Mucosa of stomach (tissue), 1 donor: ENCODE results near the gene TMEM219.

ENCODE experiments used
- H3K27me3 ChIP-seq: one replicate; pipeline ENCODE4 v1.7.0; 2013; ENCODE audit warnings: mild to moderate bottlenecking, low read length; ENCODE audit not compliant: control insufficient read depth, insufficient read depth
- H3K36me3 ChIP-seq: one replicate; pipeline ENCODE4 v1.7.0; 2013; ENCODE audit warnings: low read length; ENCODE audit not compliant: control insufficient read depth, insufficient read depth
- H3K4me1 ChIP-seq: one replicate; pipeline ENCODE4 v1.7.0; 2013; ENCODE audit warnings: mild to moderate bottlenecking, low read length; ENCODE audit not compliant: control insufficient read depth, insufficient read depth
- H3K4me3 ChIP-seq: one replicate; pipeline ENCODE4 v1.7.0; 2013; ENCODE audit warnings: low read length
- H3K9ac ChIP-seq: one replicate; pipeline ENCODE4 v1.7.0; 2013; ENCODE audit warnings: mild to moderate bottlenecking, low read length, moderate library complexity
- H3K9me3 ChIP-seq: one replicate; pipeline ENCODE4 v1.7.0; 2013; ENCODE audit warnings: mild to moderate bottlenecking, low read length, moderate library complexity; ENCODE audit not compliant: control insufficient read depth
- donor health status: Pancreatic carcinoma.

TMEM219 gene

GRCh38 chr16:29994600-29995323 lies 32.9 kb downstream of the TMEM219 start:
- peak overlapping the region; percentile 85 for H3K4me3 ChIP-seq
- peak overlapping the region; percentile 87 for H3K9ac ChIP-seq
- no peaks in the 10 kb centered on the region for H3K36me3 ChIP-seq
- H3K4me1 ChIP-seq, result peaks cover 24% of the 10 kb centered on the region
- H3K9me3 ChIP-seq, result no peaks in the 10 kb centered on the region
- H3K27me3 ChIP-seq, result no peaks in the 10 kb centered on the region

DNA sequence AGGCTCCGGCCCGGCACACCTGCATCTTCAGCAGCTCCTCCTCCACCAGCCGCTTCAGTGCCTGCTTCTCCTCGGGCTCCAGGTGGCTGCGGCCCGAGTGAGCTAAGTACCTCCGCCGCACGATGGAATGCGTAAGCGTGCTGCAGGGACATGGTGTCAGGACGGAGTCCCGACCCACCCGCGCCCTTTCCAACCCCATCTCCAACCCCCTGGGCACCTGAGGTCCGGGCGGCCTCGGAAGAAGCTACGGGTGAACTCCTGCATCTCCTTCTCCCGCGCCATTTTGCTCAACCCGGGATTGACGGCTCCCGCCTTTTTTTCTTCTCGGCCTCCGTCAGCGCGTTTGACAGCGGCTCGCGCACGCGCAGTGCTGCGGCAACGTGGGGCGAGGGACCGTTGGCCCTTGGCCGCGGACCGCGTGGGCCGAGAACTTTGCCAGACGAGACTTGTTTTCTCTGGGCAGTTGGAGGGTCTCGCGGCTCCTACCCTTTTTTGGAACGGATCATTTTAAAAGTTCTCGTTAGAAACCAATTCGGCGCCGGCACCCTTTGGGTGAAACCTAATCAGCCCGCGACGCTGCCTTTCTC lies 33.5 kb downstream of the TMEM219 start, which contains the start of gene HIRIP3:
Gene HIRIP3, minus strand, starts transcription at position 294 of the 587 bp plus-strand sequence. Its CDS starts 12 bp downstream, at position 282.
- Histone ChIP-seq H3K36me3 (no peaks in the 10 kb centered on the region), H3K9ac (peak within 1 kb of the TSS; percentile 87), H3K4me3 (peak within 1 kb of the TSS; percentile 85), H3K9me3 (no peaks in the 10 kb centered on the region), H3K4me1 (peaks cover 21% of the 10 kb centered on the region), H3K27me3 (no peaks in the 10 kb centered on the region)

DNA sequence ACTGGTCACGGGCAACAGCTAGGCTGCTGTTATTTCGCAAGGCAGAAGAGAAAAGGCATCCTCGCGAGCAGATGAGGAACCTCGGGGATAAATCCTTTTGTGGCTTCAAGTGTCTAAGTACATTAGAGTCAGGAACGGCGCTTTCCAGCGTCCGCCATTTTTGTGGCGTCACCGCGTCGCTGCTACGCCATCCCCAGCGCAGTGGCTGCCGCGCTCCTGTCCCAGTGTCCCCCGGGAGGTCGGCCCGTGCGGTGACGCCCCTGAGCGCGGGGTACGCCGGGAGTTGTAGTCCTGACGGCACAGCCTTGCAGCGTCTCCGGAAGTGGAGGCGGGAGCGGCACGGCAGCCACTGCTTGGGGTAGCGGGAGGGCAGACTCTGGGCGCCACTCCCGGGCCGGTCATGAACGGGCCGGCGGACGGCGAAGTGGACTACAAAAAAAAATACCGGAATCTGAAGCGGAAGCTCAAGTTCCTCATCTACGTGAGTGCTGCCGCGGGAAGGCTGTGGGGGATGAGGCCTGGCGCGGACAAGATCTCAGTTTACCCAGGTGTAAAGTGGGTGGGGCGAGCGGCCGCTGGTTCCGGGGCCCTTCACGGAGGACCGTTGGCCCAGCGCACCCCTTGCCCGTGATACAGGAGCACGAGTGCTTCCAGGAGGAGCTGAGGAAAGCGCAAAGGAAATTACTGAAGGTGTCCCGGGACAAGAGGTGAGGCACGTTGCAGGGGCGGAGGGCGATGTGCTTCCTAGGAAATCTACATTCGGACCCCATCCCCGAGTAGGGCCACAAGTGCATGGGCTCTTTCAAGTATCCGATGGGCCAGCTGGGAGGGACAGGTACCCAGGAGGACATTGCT lies 34.3 kb downstream of the TMEM219 start, which contains the start of gene INO80E:
Gene INO80E, plus strand, starts transcription at position 331 of the 855 bp plus-strand sequence. Its CDS starts 70 bp downstream, at position 401.
- H3K9ac ChIP-seq, result peak within 1 kb of the TSS; percentile 87
- no peaks in the 10 kb centered on the region for H3K36me3 ChIP-seq
- H3K4me1 ChIP-seq, result peaks cover 17% of the 10 kb centered on the region
- no peaks in the 10 kb centered on the region for H3K27me3 ChIP-seq
- peak within 1 kb of the TSS; percentile 85 for H3K4me3 ChIP-seq
- H3K9me3 ChIP-seq, result no peaks in the 10 kb centered on the region

DNA sequence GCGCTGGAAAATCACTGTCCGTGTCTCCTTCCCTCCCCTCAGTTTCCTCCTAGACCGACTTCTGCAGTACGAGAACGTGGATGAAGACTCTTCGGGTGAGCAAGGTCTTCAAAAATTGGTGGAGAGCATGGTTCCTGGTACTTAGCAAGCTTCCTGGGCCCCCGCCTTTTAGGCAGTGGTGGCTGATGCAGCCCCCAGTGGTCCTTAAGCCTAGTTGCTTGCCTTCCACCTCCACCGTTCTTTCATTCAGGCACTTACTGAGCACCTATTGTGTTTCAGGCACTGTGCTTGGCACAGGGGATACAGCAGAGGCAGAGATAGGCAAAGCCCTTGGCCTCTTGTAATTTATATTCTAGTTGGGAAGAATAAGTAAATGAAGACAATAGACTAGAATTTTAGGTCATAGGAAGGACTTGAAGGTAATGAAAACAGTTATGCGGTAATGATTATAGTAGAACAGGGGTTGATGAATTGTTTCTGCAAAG lies 34.9 kb downstream of the TMEM219 start:
- Histone ChIP-seq H3K9ac (peak overlapping the region; percentile 87), H3K27me3 (no peaks in the 10 kb centered on the region), H3K9me3 (no peaks in the 10 kb centered on the region), H3K36me3 (no peaks in the 10 kb centered on the region), H3K4me1 (peaks cover 17% of the 10 kb centered on the region), H3K4me3 (peak overlapping the region; percentile 69)

DNA sequence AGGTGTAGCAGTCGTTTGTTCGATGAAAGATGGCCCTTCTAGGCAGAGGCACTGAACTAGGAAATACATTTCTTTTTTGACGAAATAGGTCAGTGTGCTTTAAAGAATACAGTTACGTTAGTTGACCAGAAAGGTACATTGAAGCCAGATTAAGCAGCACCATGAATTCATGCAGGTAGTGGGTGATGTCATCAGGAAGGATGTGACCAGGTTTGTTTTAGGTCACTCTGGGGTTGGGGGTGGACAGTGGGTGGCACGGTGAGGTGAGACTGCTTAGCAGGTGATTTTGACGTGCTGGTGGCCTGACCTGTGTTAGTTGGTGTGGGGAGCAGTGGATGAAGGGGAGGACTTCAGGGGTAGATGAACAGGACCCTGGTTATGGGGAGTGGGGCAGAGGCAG lies 37.7 kb downstream of the TMEM219 start:
- Histone ChIP-seq H3K9ac (no peak overlapping the region), H3K27me3 (no peaks in the 10 kb centered on the region), H3K36me3 (no peaks in the 10 kb centered on the region), H3K9me3 (no peaks in the 10 kb centered on the region), H3K4me1 (peaks cover 10% of the 10 kb centered on the region), H3K4me3 (no peak overlapping the region)

GRCh38 chr16:30000735-30001631 lies 39.1 kb downstream of the TMEM219 start:
- H3K9me3 ChIP-seq, result no peaks in the 10 kb centered on the region
- H3K9ac ChIP-seq, result no peak overlapping the region
- H3K4me1 ChIP-seq, result peaks cover 10% of the 10 kb centered on the region
- no peak overlapping the region for H3K4me3 ChIP-seq
- H3K36me3 ChIP-seq, result no peaks in the 10 kb centered on the region
- H3K27me3 ChIP-seq, result no peaks in the 10 kb centered on the region

GRCh38 chr16:30002614-30003346 lies 40.9 kb downstream of the TMEM219 start:
- peaks cover 4% of the 10 kb centered on the region for H3K27me3 ChIP-seq
- H3K36me3 ChIP-seq, result no peaks in the 10 kb centered on the region
- H3K9ac ChIP-seq, result no peak overlapping the region
- no peaks in the 10 kb centered on the region for H3K9me3 ChIP-seq
- no peak overlapping the region for H3K4me3 ChIP-seq
- peaks cover 3% of the 10 kb centered on the region for H3K4me1 ChIP-seq

DNA sequence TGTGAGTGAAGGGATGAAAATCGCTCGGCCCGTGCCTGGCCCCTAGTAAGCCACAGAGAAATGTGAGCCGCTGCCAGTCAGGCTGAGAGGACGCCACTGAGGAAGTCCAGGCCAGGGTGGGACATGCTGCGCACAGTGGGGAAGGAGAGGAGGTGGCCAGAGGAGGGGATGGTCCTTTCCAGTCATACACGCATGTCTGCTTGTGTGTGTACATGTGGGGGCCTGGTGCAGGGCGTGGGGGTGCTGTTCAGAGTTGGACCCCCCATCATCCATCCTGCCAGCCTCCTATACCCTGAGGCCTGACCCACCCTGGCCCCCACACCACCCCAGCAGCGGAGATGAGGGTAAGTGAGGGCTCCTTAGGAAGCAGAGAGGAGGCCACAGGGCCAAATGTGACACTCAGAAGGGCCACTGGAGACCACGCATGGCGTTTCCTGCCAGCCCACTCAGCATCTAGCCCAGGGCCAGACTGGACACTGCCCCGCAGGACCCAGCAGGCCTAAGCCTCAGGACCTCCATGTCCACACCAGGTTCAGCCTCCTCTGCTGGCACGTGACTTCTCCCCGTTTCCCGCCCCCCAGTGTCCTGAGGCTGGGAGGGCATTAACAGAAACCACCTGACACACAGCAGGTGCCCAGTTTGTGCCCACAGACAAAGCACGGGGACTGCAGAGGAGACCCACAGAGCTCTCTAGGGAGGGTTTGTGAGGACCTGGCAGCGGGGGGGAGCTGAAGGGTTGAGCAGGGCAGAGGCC lies 42.0 kb downstream of the TMEM219 start:
- Histone ChIP-seq H3K9me3 (no peaks in the 10 kb centered on the region), H3K36me3 (no peaks in the 10 kb centered on the region), H3K9ac (no peak overlapping the region), H3K4me3 (no peak overlapping the region), H3K4me1 (peaks cover 3% of the 10 kb centered on the region), H3K27me3 (peaks cover 13% of the 10 kb centered on the region)

DNA sequence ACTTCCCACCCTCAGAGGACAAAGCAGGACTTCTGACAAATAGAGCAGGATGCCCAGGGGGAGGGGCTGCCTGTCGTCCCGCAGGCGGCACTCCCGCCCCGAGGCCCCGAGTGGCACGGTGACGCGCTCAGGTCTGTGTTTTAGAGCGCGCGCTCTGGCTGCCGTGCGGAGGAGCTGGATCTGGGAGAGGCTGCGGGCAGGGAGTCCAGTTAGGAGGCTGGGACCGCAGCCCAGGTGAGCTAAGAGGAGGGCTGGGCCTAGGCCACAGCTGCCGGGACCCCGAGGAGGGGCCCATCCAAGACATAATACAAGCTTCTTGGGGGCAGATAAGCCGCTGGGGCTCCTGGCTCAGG lies 42.5 kb downstream of the TMEM219 start:
- Histone ChIP-seq H3K9me3 (no peaks in the 10 kb centered on the region), H3K4me3 (no peak overlapping the region), H3K9ac (no peak overlapping the region), H3K27me3 (peaks cover 18% of the 10 kb centered on the region), H3K36me3 (no peaks in the 10 kb centered on the region), H3K4me1 (peaks cover 3% of the 10 kb centered on the region)

DNA sequence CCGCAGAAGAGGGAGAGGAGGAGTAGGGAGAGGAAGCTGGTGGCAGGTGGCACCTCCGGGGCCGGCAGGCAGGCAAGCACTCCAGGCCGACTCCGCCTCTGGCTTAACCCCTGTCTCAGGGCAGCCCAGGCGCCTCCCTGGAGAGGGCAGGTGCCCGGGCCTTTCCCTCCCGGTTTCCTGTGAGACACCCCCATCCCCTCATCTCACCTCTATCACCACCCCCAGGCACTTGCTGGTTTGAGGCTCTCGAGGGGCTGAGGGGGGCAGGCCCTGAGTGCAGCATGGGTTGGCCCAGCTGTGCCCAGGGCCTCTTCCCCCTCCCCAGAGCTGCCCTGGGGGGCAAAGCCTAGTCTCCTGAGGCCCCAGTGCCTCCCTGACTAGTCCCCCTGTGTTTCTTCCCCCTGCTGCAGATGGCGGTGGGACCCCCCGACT lies 42.9 kb downstream of the TMEM219 start:
- Histone ChIP-seq H3K4me3 (no peak overlapping the region), H3K4me1 (peaks cover 3% of the 10 kb centered on the region), H3K27me3 (peaks cover 23% of the 10 kb centered on the region), H3K36me3 (no peaks in the 10 kb centered on the region), H3K9ac (no peak overlapping the region), H3K9me3 (no peaks in the 10 kb centered on the region)
